HEK293 (cell line): Measurements from ENCODE around the gene FAM24B.

Experiments used
- BCL11B ChIP-seq: fragments of 450-650 bp; formaldehyde crosslinking; IDR thresholded peaks from 2 replicates; pipeline ENCODE4 v1.5.1; 2016; ENCODE audit warnings: low read depth, missing biosample characterization, missing genetic modification characterization
- GLI2 ChIP-seq: fragments of 450-650 bp; formaldehyde crosslinking; IDR thresholded peaks from 2 replicates; pipeline ENCODE4; 2017; ENCODE audit warnings: missing biosample characterization, missing genetic modification characterization, low read depth, borderline replicate concordance
- GLIS2 ChIP-seq: fragments of 450-650 bp; formaldehyde crosslinking; IDR thresholded peaks from 2 replicates; pipeline ENCODE4 v1.5.1; 2016; ENCODE audit warnings: missing biosample characterization, missing genetic modification characterization
- HIC1 ChIP-seq: fragments of 450-650 bp; formaldehyde crosslinking; IDR thresholded peaks from 2 replicates; pipeline ENCODE4 v1.5.1; 2016; ENCODE audit warnings: missing biosample characterization, missing genetic modification characterization
- REPIN1 ChIP-seq: fragments of 450-650 bp; formaldehyde crosslinking; IDR thresholded peaks from 2 replicates; pipeline ENCODE4 v1.5.1; 2017; ENCODE audit warnings: missing biosample characterization, missing genetic modification characterization, low read depth
- SALL2 ChIP-seq: fragments of 450-650 bp; formaldehyde crosslinking; IDR thresholded peaks from 2 replicates; pipeline ENCODE4 v1.5.0; 2017; ENCODE audit warnings: missing biosample characterization, mild to moderate bottlenecking, missing genetic modification characterization, borderline replicate concordance
- SETDB1 ChIP-seq: IDR thresholded peaks from one replicate; pipeline ENCODE4 v1.6.1; 2017; ENCODE audit warnings: mild to moderate bottlenecking, low read length, moderate library complexity, mixed read lengths; ENCODE audit not compliant: insufficient read length
- TRIM28 ChIP-seq: IDR thresholded peaks from 2 replicates; pipeline ENCODE4 v1.6.1; 2011; ENCODE audit warnings: low read length, control low read depth, borderline replicate concordance
- YY1 ChIP-seq: fragments of 450-650 bp; formaldehyde crosslinking; IDR thresholded peaks from 2 replicates; pipeline ENCODE4 v1.5.1; 2018; ENCODE audit warnings: missing biosample characterization, missing genetic modification characterization
- ZBTB11 ChIP-seq: fragments of 450-650 bp; formaldehyde crosslinking; conservative IDR thresholded peaks from 2 replicates; pipeline ENCODE4 v1.5.1; 2016; ENCODE audit warnings: low read depth, missing biosample characterization, missing genetic modification characterization
- ZBTB17 ChIP-seq: fragments of 450-650 bp; formaldehyde crosslinking; IDR thresholded peaks from 2 replicates; pipeline ENCODE4 v1.5.1; 2016; ENCODE audit warnings: missing biosample characterization, missing genetic modification characterization
- ZBTB20 ChIP-seq: fragments of 450-650 bp; formaldehyde crosslinking; IDR thresholded peaks from 2 replicates; pipeline ENCODE4 v1.5.1; 2016; ENCODE audit warnings: missing biosample characterization, missing genetic modification characterization
- ZBTB26 ChIP-seq: fragments of 450-650 bp; formaldehyde crosslinking; optimal IDR thresholded peaks from 2 replicates; pipeline ENCODE3; 2016; ENCODE audit warnings: missing biosample characterization, mild to moderate bottlenecking, missing genetic modification characterization
- ZFP3 ChIP-seq: fragments of 450-650 bp; formaldehyde crosslinking; IDR thresholded peaks from 2 replicates; pipeline ENCODE4 v1.5.1; 2016; ENCODE audit warnings: low read depth, missing biosample characterization, missing genetic modification characterization
- ZNF10 ChIP-seq: fragments of 450-650 bp; formaldehyde crosslinking; IDR thresholded peaks from 2 replicates; pipeline ENCODE4 v1.5.1; 2017; ENCODE audit warnings: missing biosample characterization, missing genetic modification characterization
- ZNF112 ChIP-seq: fragments of 450-650 bp; formaldehyde crosslinking; IDR thresholded peaks from 2 replicates; pipeline ENCODE4 v1.5.0; 2017; ENCODE audit warnings: missing biosample characterization, missing genetic modification characterization
- ZNF221 ChIP-seq: fragments of 450-650 bp; formaldehyde crosslinking; IDR thresholded peaks from 2 replicates; pipeline ENCODE4 v1.5.1; 2017; ENCODE audit warnings: missing biosample characterization, missing genetic modification characterization, borderline replicate concordance
- ZNF24 ChIP-seq: fragments of 450-650 bp; formaldehyde crosslinking; IDR thresholded peaks from 2 replicates; pipeline ENCODE4 v1.5.1; 2016; ENCODE audit warnings: missing biosample characterization, missing genetic modification characterization
- ZNF248 ChIP-seq: fragments of 450-650 bp; formaldehyde crosslinking; IDR thresholded peaks from 2 replicates; pipeline ENCODE4 v1.5.1; 2017; ENCODE audit warnings: missing biosample characterization, missing genetic modification characterization
- ZNF341 ChIP-seq: fragments of 450-650 bp; formaldehyde crosslinking; IDR thresholded peaks from 2 replicates; pipeline ENCODE4; 2016; ENCODE audit warnings: low read depth, missing biosample characterization, missing genetic modification characterization
- ZNF514 ChIP-seq: fragments of 450-650 bp; formaldehyde crosslinking; IDR thresholded peaks from 2 replicates; pipeline ENCODE4 v1.5.1; 2016; ENCODE audit warnings: missing biosample characterization, missing genetic modification characterization
- ZNF518A ChIP-seq: fragments of 450-650 bp; formaldehyde crosslinking; conservative IDR thresholded peaks from 2 replicates; pipeline ENCODE4 v1.5.1; 2016; ENCODE audit warnings: low read depth, missing biosample characterization, missing genetic modification characterization
- ZNF580 ChIP-seq: fragments of 450-650 bp; formaldehyde crosslinking; IDR thresholded peaks from 2 replicates; pipeline ENCODE4 v1.5.1; 2016; ENCODE audit warnings: missing biosample characterization, missing genetic modification characterization
- ZNF830 ChIP-seq: fragments of 450-650 bp; IDR thresholded peaks from 2 replicates; pipeline ENCODE4 v1.5.0; 2018; ENCODE audit warnings: missing biosample characterization, missing genetic modification characterization, low read depth, mild to moderate bottlenecking, moderate library complexity

FAM24B gene

GRCh38 chr10:122879339-122880273 is at the start of gene FAM24B (continued):
- TF ChIP-seq HIC1 (tag by site-specific recombination) (peak; percentile 79; the same call in 1 of the 2 replicates), ZNF112 (tag by site-specific recombination) (no peak), ZNF518A (tag by site-specific recombination) (no peak), ZNF830 (tag by site-specific recombination) (no peak), ZFP3 (tag by site-specific recombination) (no peak), TRIM28 (peak; percentile 25; the same call in 1 of the 2 replicates), ZNF580 (0 out of 2 replicates have a peak, but pooled peaks have one; percentile 16), ZNF248 (tag by site-specific recombination) (no peak), SALL2 (tag by site-specific recombination) (no peak), ZBTB26 (peak; percentile 85), YY1 (tag by site-specific recombination) (peak; percentile 30; the same call in 1 of the 2 replicates), ZBTB11 (tag by site-specific recombination) (peak; percentile 45; the same call in 1 of the 2 replicates), GLI2 (tag by site-specific recombination) (no peak), ZNF10 (tag by site-specific recombination) (peak; percentile 63; the same call in 1 of the 2 replicates), ZNF514 (no peak), SETDB1 (peak; percentile 53), ZBTB20 (peak; percentile 85), BCL11B (tag by site-specific recombination) (0 out of 2 replicates have a peak, but pooled peaks have one; percentile 26), ZNF341 (tag by site-specific recombination) (peak; percentile 57; the same call in 1 of the 2 replicates), ZNF221 (tag by site-specific recombination) (no peak), REPIN1 (tag by site-specific recombination) (0 out of 2 replicates have a peak, but pooled peaks have one; percentile 23), GLIS2 (tag by site-specific recombination) (peak; percentile 69), ZBTB17 (peak; percentile 59), ZNF24 (tag by site-specific recombination) (0 out of 2 replicates have a peak, but pooled peaks have one; percentile 14)
